ENCODE measurements around the gene HAP1. TPM values are rescaled to one million over a fixed set of nuclear protein-coding genes. Genes with fewer than 3 reads are reported as not detected.

The HAP1 gene
- total and polyA plus RNA-seq, 4 donors, result under 0.01 to 0.05 (median 0.03) TPM

GRCh38 chr17:41707803-41708669, 26.4 kb downstream of the HAP1 start:
- no peaks in the 10 kb centered on the region for H3K4me1 ChIP-seq (ENCODE audit: control insufficient read depth in 4 of 4, insufficient read depth in 4 of 4, low read length in 3 of 4)
- no peak overlapping the region for H3K9ac ChIP-seq (ENCODE audit: low read depth in 1 of 2, low read length in 2 of 2)
- no peaks in the 10 kb centered on the region for H3K36me3 ChIP-seq (ENCODE audit: control insufficient read depth in 4 of 4, insufficient read depth in 3 of 4, low read depth in 1 of 4, low read length in 3 of 4)
- no peak overlapping the region for H3K4me3 ChIP-seq (ENCODE audit: low read depth in 1 of 3, low read length in 3 of 3)
- TF ChIP-seq GABPA (IDR thresholded peaks at IDR 0.05 in 1 of 2, conservative IDR thresholded peaks at IDR 0.05 in 1 of 2) (no peak), FOXA2 (IDR thresholded peaks at IDR 0.05) (no peak), EGR1 (IDR thresholded peaks at IDR 0.05; ENCODE audit: low read depth in 2 of 2) (no peak), JUND (IDR thresholded peaks at IDR 0.05) (no peak), HNF4G (IDR thresholded peaks at IDR 0.05) (no peak), MAX (IDR thresholded peaks at IDR 0.05) (no peak), YY1 (IDR thresholded peaks at IDR 0.05) (no peak), HNF4A (conservative IDR thresholded peaks at IDR 0.05) (no peak), NR2F2 (IDR thresholded peaks at IDR 0.05) (no peak), REST (IDR thresholded peaks at IDR 0.05) (no peak), TAF1 (conservative IDR thresholded peaks at IDR 0.05) (no peak), RXRA (IDR thresholded peaks at IDR 0.05) (no peak), SP1 (IDR thresholded peaks at IDR 0.05) (no peak), FOXA1 (IDR thresholded peaks at IDR 0.05) (no peak), CTCF (IDR thresholded peaks at IDR 0.05; ENCODE audit: low read depth, low read length, missing input control) (no peak), ATF3 (IDR thresholded peaks at IDR 0.05) (no peak), RAD21 (IDR thresholded peaks at IDR 0.05) (no peak), ZBTB33 (IDR thresholded peaks at IDR 0.05) (no peak)
- 80% methylated on average over 10 of the region's 10 CpGs for WGBS
- H3K9me3 ChIP-seq (ENCODE audit: control insufficient read depth in 4 of 4, low read length in 3 of 4), result no peaks in the 10 kb centered on the region
- no peak overlapping the region for H3K27ac ChIP-seq (ENCODE audit: low read depth in 1 of 2, low read length in 2 of 2)
- H3K27me3 ChIP-seq (ENCODE audit: control insufficient read depth in 4 of 4, insufficient read depth in 4 of 4, low read length in 3 of 4), result no peaks in the 10 kb centered on the region
- no peak for DNase-seq (ENCODE audit: low spot score)

Data from liver (tissue), 9 donors.